Neural progenitor cell (in vitro differentiated cells): ENCODE results near the gene TRIP13.
A peak's percentile ranks its signal among the peaks of the same experiment; 100 is the strongest.

ENCODE experiments used
- EZH2 ChIP-seq: fragments of 200-600 bp; sonication (generic); IDR thresholded peaks from 2 replicates; pipeline ENCODE4 v1.6.1; 2017; ENCODE audit warnings: antibody characterized with exemption, mild to moderate bottlenecking, moderate library complexity
- TF ChIP-seq, protein P1 (sequence below): fragments of 200-600 bp; sonication (generic); IDR thresholded peaks from 2 replicates; pipeline ENCODE4 v1.5.1; 2017; ENCODE audit warnings: antibody characterized with exemption, mild to moderate bottlenecking

GRCh38 chr5:926417-927171 lies 33.9 kb downstream of the TRIP13 start:
- peak; percentile 83 for TF ChIP-seq EZH2
- TF ChIP-seq, protein P1, sequence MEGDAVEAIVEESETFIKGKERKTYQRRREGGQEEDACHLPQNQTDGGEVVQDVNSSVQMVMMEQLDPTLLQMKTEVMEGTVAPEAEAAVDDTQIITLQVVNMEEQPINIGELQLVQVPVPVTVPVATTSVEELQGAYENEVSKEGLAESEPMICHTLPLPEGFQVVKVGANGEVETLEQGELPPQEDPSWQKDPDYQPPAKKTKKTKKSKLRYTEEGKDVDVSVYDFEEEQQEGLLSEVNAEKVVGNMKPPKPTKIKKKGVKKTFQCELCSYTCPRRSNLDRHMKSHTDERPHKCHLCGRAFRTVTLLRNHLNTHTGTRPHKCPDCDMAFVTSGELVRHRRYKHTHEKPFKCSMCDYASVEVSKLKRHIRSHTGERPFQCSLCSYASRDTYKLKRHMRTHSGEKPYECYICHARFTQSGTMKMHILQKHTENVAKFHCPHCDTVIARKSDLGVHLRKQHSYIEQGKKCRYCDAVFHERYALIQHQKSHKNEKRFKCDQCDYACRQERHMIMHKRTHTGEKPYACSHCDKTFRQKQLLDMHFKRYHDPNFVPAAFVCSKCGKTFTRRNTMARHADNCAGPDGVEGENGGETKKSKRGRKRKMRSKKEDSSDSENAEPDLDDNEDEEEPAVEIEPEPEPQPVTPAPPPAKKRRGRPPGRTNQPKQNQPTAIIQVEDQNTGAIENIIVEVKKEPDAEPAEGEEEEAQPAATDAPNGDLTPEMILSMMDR: peak; percentile 57
